NK-92 (cell line): ENCODE results near the gene GPR15.

ENCODE experiments used
- DNase-seq: peaks from one replicate; lab custom pipeline; 2025; ENCODE audit not compliant: unreplicated experiment; lab: John Stamatoyannopoulos, UW

Gene GPR15

GRCh38 chr3:98582042-98582441 lies 50.3 kb downstream of the GPR15 start:
- no peak for DNase-seq

DNA sequence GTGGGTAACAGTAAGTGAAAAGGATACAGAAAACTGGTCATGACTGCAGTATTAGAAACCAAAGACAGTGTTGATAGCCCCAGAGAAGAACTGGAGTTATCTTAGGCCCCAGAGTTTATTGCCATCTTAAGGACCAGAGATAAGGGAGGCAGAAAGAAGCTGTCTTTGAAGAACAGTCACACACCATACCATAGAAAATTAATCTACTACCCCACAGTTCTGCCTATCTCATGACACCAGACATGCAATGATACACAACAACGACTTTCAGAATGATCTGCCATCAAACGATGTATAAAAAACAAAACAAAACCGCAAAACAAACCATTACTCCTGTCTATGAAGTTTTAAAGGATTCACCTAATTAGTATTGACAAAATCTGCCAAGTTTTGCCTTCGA lies 52.0 kb downstream of the GPR15 start:
- DNase-seq: no peak
